Activated CD8-positive, alpha-beta T cell treated with anti-CD3 and anti-CD28 coated beads, Interleukin-2, amount 10 ng/mL, durations not matched to agents 7 days and 5 days (primary cell): ENCODE data around the gene EFCAB11. TPM values are rescaled to one million over a fixed set of nuclear protein-coding genes. Genes with fewer than 3 reads are reported as not detected.

Source experiments
- ATAC-seq: fragments of 150-1000 bp; cut with Tn5 transposase; one replicate; pipeline ENCODE4 v1.10.0; 2021; ENCODE audit warnings: moderate library complexity
- CTCF ChIA-PET: fragments of 350-600 bp; sonication (Branson Sonifier 250); formaldehyde crosslinking; loops from one replicate; lab custom pipeline; 2021; ENCODE audit warnings: antibody characterized with exemption; lab: Charles Lee
- POLR2A ChIA-PET: fragments of 350-600 bp; sonication (Branson Sonifier 250); formaldehyde crosslinking; loops from one replicate; lab custom pipeline; 2021; ENCODE audit warnings: antibody characterized with exemption; lab: Charles Lee
- DNase-seq: peaks from one replicate; pipeline ENCODE4 v3.0.0-alpha.2; 2020
- H3K27ac Mint-ChIP-seq: one replicate; pipeline ENCODE4 v1.8.0; 2021; ENCODE audit warnings: mild to moderate bottlenecking, mixed read lengths
- H3K27me3 Mint-ChIP-seq: one replicate; pipeline ENCODE4 v1.8.0; 2021; ENCODE audit warnings: low read depth, mixed read lengths
- H3K36me3 Mint-ChIP-seq: one replicate; pipeline ENCODE4 v1.8.0; 2021; ENCODE audit warnings: low read depth, mixed read lengths
- H3K4me1 Mint-ChIP-seq: one replicate; pipeline ENCODE4 v1.8.0; 2021; ENCODE audit warnings: low read depth, mixed read lengths
- H3K4me3 Mint-ChIP-seq: one replicate; pipeline ENCODE4 v1.8.0; 2021; ENCODE audit warnings: mild to moderate bottlenecking, mixed read lengths
- H3K9me3 Mint-ChIP-seq: one replicate; pipeline ENCODE4 v1.8.0; 2022; ENCODE audit warnings: mixed read lengths; ENCODE audit not compliant: insufficient read depth
- total RNA-seq, 2 experiments: library from RNA; stranded (reverse); gene quantifications; one replicate each; pipeline ENCODE4 v1.2.3, GENCODE V29; 2021

The EFCAB11 gene
- 10 to 100 TPM in 1 of 2 experiments, 1 to 10 TPM in 1; 9.8 to 11.9 TPM for total RNA-seq

GRCh38 chr14:89954070-89955021, at the start of gene EFCAB11:
Gene EFCAB11, minus strand, starts transcription at chr14:89954730. Its CDS starts 70 bp downstream, at chr14:89954660.
- peaks cover 4% of the 10 kb centered on the region for H3K9me3 Mint-ChIP-seq
- ATAC-seq: peak; percentile 85
- H3K36me3 Mint-ChIP-seq: peaks cover 41% of the 10 kb centered on the region
- peaks cover 40% of the 10 kb centered on the region for H3K4me1 Mint-ChIP-seq
- no peaks in the 10 kb centered on the region for H3K27me3 Mint-ChIP-seq
- peak within 1 kb of the TSS; percentile 96 for H3K27ac Mint-ChIP-seq
- CTCF ChIA-PET: interaction anchor here (1.2 to 12.5 kb wide), 8 partner anchors 9 to 927 kb away, joined by 3 to 96 read pairs (median 4); no protein-coding TSS in a partner anchor
- POLR2A ChIA-PET: interaction anchor here (0.5 to 0.8 kb wide), 3 partner anchors 11 to 506 kb away, joined by 3 to 4 read pairs (median 3); no protein-coding TSS in a partner anchor
- DNase-seq: peak; percentile 98
- H3K4me3 Mint-ChIP-seq: peak within 1 kb of the TSS; percentile 99

- Mint-ChIP-seq H3K27me3 (no peaks in the 10 kb centered on the region), H3K9me3 (no peaks in the 10 kb centered on the region), H3K4me3 (no peak overlapping the region), H3K4me1 (peaks cover 6% of the 10 kb centered on the region), H3K36me3 (peaks cover 62% of the 10 kb centered on the region), H3K27ac (no peak overlapping the region)
- DNase-seq: no peak
- POLR2A ChIA-PET: no interaction called here
- CTCF ChIA-PET: interaction anchor here (0.9 kb wide), 1 partner anchor 31 kb away, joined by 3 read pairs; no protein-coding TSS in a partner anchor
- no peak for ATAC-seq
These were observed 49.2 kb upstream of the EFCAB11 start for GRCh38 chr14:90003526-90004307.

GRCh38 chr14:90000935-90001334, 46.4 kb upstream of the EFCAB11 start:
- ChIA-PET POLR2A (no interaction called here), CTCF (no interaction called here)
- H3K4me3 Mint-ChIP-seq: no peak overlapping the region
- peaks cover 6% of the 10 kb centered on the region for H3K4me1 Mint-ChIP-seq
- no peak for DNase-seq
- H3K27ac Mint-ChIP-seq: no peak overlapping the region
- peaks cover 67% of the 10 kb centered on the region for H3K36me3 Mint-ChIP-seq
- H3K27me3 Mint-ChIP-seq: no peaks in the 10 kb centered on the region
- H3K9me3 Mint-ChIP-seq: no peaks in the 10 kb centered on the region
- ATAC-seq: no peak

- Mint-ChIP-seq H3K27me3 (no peaks in the 10 kb centered on the region), H3K9me3 (no peaks in the 10 kb centered on the region), H3K36me3 (peaks cover 63% of the 10 kb centered on the region), H3K4me3 (no peak overlapping the region), H3K27ac (no peak overlapping the region), H3K4me1 (no peaks in the 10 kb centered on the region)
- ATAC-seq: no peak
- no peak for DNase-seq
- ChIA-PET CTCF (no interaction called here), POLR2A (no interaction called here)
These were observed 42.4 kb upstream of the EFCAB11 start for GRCh38 chr14:89996963-89997362.

GRCh38 chr14:89992273-89992672, 37.7 kb upstream of the EFCAB11 start:
- ChIA-PET POLR2A (interaction anchor here (0.6 kb wide), 1 partner anchor 14 kb away, joined by 3 read pairs; no protein-coding TSS in a partner anchor), CTCF (interaction anchor here (1.4 to 1.6 kb wide), 2 partner anchors 15 to 53 kb away, joined by 5 to 6 read pairs; no protein-coding TSS in a partner anchor)
- Mint-ChIP-seq H3K4me1 (no peaks in the 10 kb centered on the region), H3K36me3 (peaks cover 60% of the 10 kb centered on the region), H3K27ac (no peak overlapping the region), H3K9me3 (no peaks in the 10 kb centered on the region), H3K4me3 (no peak overlapping the region), H3K27me3 (no peaks in the 10 kb centered on the region)
- no peak for DNase-seq
- no peak for ATAC-seq

DNA sequence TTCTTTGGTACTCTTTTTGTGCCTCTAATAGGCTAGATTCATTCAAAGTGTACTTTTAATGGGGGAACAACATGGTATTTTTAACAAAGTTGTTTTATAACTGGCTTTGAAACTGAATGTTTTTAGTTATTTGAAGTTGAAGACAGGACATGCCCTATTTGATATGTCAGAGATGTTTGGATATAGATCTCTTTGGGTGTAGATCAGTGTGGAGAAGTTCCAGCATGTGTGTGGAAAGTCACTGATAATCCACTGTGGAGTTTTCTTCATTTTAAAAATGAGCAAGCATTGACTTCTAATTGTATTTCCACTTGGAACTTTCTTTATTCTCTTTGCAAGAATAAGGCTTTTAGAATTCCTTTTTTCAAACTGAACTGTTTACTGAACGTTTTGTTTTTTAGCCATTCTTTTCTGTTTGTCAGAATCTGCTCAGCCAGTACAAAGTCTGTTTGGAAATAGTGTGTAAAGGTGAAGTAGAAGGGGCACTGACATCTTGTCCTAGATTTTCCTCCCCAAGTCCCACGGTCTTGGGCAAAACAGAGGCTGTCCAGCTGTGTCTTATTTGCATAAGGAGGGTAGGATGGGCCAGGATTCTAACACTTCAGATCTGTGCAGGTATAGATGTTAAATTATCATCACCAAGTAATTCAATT, 36.2 kb upstream of the EFCAB11 start:
- POLR2A ChIA-PET: no interaction called here
- H3K36me3 Mint-ChIP-seq: peaks cover 60% of the 10 kb centered on the region

GRCh38 chr14:89990218-89990617, 35.7 kb upstream of the EFCAB11 start:
- ChIA-PET CTCF (no interaction called here), POLR2A (no interaction called here)
- Mint-ChIP-seq H3K27me3 (no peaks in the 10 kb centered on the region), H3K9me3 (no peaks in the 10 kb centered on the region), H3K27ac (no peak overlapping the region), H3K36me3 (peaks cover 55% of the 10 kb centered on the region), H3K4me1 (no peaks in the 10 kb centered on the region), H3K4me3 (no peak overlapping the region)
- DNase-seq (no peak), ATAC-seq (no peak)

More for the DNA sequence above, 36.2 kb upstream of the EFCAB11 start:
- ATAC-seq (no peak), DNase-seq (no peak)
- Mint-ChIP-seq H3K4me3 (no peak overlapping the region), H3K4me1 (no peaks in the 10 kb centered on the region), H3K9me3 (no peaks in the 10 kb centered on the region), H3K27ac (no peak overlapping the region), H3K27me3 (no peaks in the 10 kb centered on the region)
- CTCF ChIA-PET: no interaction called here

- DNase-seq (no peak), ATAC-seq (no peak)
- Mint-ChIP-seq H3K4me3 (no peak overlapping the region), H3K27me3 (no peaks in the 10 kb centered on the region), H3K27ac (no peak overlapping the region), H3K9me3 (no peaks in the 10 kb centered on the region), H3K36me3 (peaks cover 58% of the 10 kb centered on the region), H3K4me1 (no peaks in the 10 kb centered on the region)
- ChIA-PET POLR2A (no interaction called here), CTCF (interaction anchor here (0.7 to 1.6 kb wide), 5 partner anchors 12 to 247 kb away, joined by 3 to 6 read pairs (median 3); partner anchors contain the start of gene EFCAB11)
These were observed 34.3 kb upstream of the EFCAB11 start for GRCh38 chr14:89988787-89989186.

GRCh38 chr14:89987161-89987475, 32.6 kb upstream of the EFCAB11 start:
- no peaks in the 10 kb centered on the region for H3K27me3 Mint-ChIP-seq
- H3K27ac Mint-ChIP-seq: no peak overlapping the region
- ChIA-PET POLR2A (no interaction called here), CTCF (interaction anchor here (1.4 to 3.0 kb wide), 2 partner anchors 14 to 48 kb away, joined by 3 to 30 read pairs; no protein-coding TSS in a partner anchor)
- H3K4me1 Mint-ChIP-seq: no peaks in the 10 kb centered on the region
- H3K36me3 Mint-ChIP-seq: peaks cover 60% of the 10 kb centered on the region
- no peak for ATAC-seq
- DNase-seq: no peak
- no peaks in the 10 kb centered on the region for H3K9me3 Mint-ChIP-seq
- H3K4me3 Mint-ChIP-seq: no peak overlapping the region

DNA sequence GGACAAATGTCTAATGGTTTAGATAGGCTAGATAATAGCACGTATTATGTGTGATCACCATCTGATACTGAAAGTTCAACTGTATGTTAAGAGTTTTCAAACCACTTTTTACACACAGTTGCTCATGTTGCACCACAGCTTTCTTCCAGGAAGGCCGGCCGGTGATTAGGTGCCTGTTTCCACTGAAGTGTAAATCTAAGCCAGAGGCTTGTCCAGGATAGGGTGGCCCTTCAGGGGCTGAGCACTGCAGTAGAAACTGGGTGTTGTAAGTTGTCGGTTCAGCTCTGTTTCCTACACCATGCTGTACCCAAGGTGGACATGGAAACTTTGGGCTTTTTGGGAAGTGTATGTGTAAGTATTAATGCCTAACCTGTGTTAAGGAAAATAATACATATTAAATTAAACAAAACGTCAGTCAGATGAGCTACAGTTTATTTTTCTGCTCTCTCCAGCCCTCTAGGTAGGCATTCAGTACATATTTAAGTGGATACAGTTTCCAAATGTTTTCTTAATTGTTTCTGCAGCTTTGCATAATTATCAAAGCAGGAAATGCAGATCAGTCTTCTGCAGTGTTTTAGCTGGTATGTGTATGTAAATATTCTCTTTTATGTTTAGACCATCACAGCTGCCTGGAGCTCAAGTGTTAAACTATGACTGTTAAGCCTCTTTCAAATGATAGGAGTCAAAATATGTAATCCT, 32.1 kb upstream of the EFCAB11 start:
- Mint-ChIP-seq H3K4me1 (no peaks in the 10 kb centered on the region), H3K9me3 (no peaks in the 10 kb centered on the region), H3K27ac (no peak overlapping the region), H3K36me3 (peaks cover 65% of the 10 kb centered on the region), H3K27me3 (no peaks in the 10 kb centered on the region), H3K4me3 (no peak overlapping the region)
- DNase-seq (no peak), ATAC-seq (no peak)
- POLR2A ChIA-PET: no interaction called here
- CTCF ChIA-PET: interaction anchor here (1.4 to 3.0 kb wide), 2 partner anchors 14 to 48 kb away, joined by 3 to 30 read pairs; no protein-coding TSS in a partner anchor

- Mint-ChIP-seq H3K27ac (no peak overlapping the region), H3K4me3 (no peak overlapping the region), H3K36me3 (peaks cover 63% of the 10 kb centered on the region), H3K4me1 (no peaks in the 10 kb centered on the region), H3K9me3 (no peaks in the 10 kb centered on the region), H3K27me3 (no peaks in the 10 kb centered on the region)
- POLR2A ChIA-PET: no interaction called here
- ATAC-seq (no peak), DNase-seq (no peak)
- CTCF ChIA-PET: interaction anchor here (3.5 kb wide), 1 partner anchor 10 kb away, joined by 38 read pairs; no protein-coding TSS in a partner anchor
These were observed 28.8 kb upstream of the EFCAB11 start for GRCh38 chr14:89983375-89983774.
